MCF 10A (cell line): ENCODE measurements around the gene SHCBP1L. TPM values are rescaled to one million over a fixed set of nuclear protein-coding genes. Genes with fewer than 3 reads are reported as not detected.

ENCODE experiments used
- BruUV-seq: library from RNA; stranded (reverse); fragments of 400-500 nt; replicated peaks from 2 replicates; lab custom pipeline; 2021; lab: Mats Ljungman, UMichigan
- CTCF ChIA-PET: fragments of 300-600 bp; sonication (Branson Sonifier 250); formaldehyde crosslinking; extraction: SDS; loops from one replicate; lab custom pipeline; 2021; ENCODE audit warnings: antibody characterized with exemption, inconsistent platforms; lab: Yijun Ruan, JAX
- POLR2A ChIA-PET: fragments of 300-600, 350-650 bp; sonication (Branson Sonifier 250); formaldehyde crosslinking; extraction: SDS; loops from one replicate; lab custom pipeline; 2020; ENCODE audit warnings: antibody characterized with exemption, inconsistent platforms; lab: Yijun Ruan, JAX
- DNase-seq: peaks from one replicate; pipeline ENCODE4 v3.0.0-alpha.2; 2018; ENCODE audit not compliant: unreplicated experiment
- H3K27ac Mint-ChIP-seq: one replicate; pipeline ENCODE4 v1.8.0; 2022; ENCODE audit warnings: mild to moderate bottlenecking, low read depth, mixed read lengths; ENCODE audit not compliant: unreplicated experiment
- H3K27me3 Mint-ChIP-seq: one replicate; pipeline ENCODE4 v1.8.0; 2022; ENCODE audit warnings: mixed read lengths; ENCODE audit not compliant: insufficient read depth, unreplicated experiment
- H3K36me3 Mint-ChIP-seq: one replicate; pipeline ENCODE4 v1.8.0; 2022; ENCODE audit warnings: mild to moderate bottlenecking, moderate library complexity, mixed read lengths; ENCODE audit not compliant: insufficient read depth, unreplicated experiment
- H3K4me1 Mint-ChIP-seq: one replicate; pipeline ENCODE4 v1.8.0; 2022; ENCODE audit warnings: mixed read lengths; ENCODE audit not compliant: insufficient read depth, unreplicated experiment
- H3K4me3 Mint-ChIP-seq: one replicate; pipeline ENCODE4 v1.8.0; 2022; ENCODE audit warnings: mild to moderate bottlenecking, moderate library complexity, mixed read lengths; ENCODE audit not compliant: unreplicated experiment
- H3K9me3 Mint-ChIP-seq: one replicate; pipeline ENCODE4 v1.8.0; 2022; ENCODE audit warnings: mixed read lengths; ENCODE audit not compliant: unreplicated experiment
- intact Hi-C: fragments of 100-400 bp; cut with micrococcal nuclease; formaldehyde crosslinking; loops from 2 replicates; pipeline ENCODE4 v1.14.1; 2022
- total RNA-seq: library from RNA; stranded (reverse); gene quantifications from 2 replicates; pipeline ENCODE4 v1.2.3, GENCODE V29; 2022
- TF ChIP-seq, protein P1 (sequence below): fragments of 200-600 bp; IDR thresholded peaks from one replicate; pipeline ENCODE4 v1.8.0; 2022; ENCODE audit warnings: antibody characterized with exemption, mild to moderate bottlenecking; ENCODE audit not compliant: unreplicated experiment

The SHCBP1L gene
- total RNA-seq, 1 experiment from 2014 or later, result not detected

- Mint-ChIP-seq H3K36me3 (no peaks in the 10 kb centered on the region), H3K4me3 (no peak overlapping the region), H3K4me1 (peaks cover 23% of the 10 kb centered on the region), H3K9me3 (no peaks in the 10 kb centered on the region), H3K27ac (no peak overlapping the region), H3K27me3 (no peaks in the 10 kb centered on the region)
- intact Hi-C loops, result no loop called here
- no peak for DNase-seq
- TF ChIP-seq, protein P1, sequence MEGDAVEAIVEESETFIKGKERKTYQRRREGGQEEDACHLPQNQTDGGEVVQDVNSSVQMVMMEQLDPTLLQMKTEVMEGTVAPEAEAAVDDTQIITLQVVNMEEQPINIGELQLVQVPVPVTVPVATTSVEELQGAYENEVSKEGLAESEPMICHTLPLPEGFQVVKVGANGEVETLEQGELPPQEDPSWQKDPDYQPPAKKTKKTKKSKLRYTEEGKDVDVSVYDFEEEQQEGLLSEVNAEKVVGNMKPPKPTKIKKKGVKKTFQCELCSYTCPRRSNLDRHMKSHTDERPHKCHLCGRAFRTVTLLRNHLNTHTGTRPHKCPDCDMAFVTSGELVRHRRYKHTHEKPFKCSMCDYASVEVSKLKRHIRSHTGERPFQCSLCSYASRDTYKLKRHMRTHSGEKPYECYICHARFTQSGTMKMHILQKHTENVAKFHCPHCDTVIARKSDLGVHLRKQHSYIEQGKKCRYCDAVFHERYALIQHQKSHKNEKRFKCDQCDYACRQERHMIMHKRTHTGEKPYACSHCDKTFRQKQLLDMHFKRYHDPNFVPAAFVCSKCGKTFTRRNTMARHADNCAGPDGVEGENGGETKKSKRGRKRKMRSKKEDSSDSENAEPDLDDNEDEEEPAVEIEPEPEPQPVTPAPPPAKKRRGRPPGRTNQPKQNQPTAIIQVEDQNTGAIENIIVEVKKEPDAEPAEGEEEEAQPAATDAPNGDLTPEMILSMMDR, result no peak
- ChIA-PET POLR2A (interaction anchor here (1.3 to 1.5 kb wide), 2 partner anchors 10 to 46 kb away, joined by 3 read pairs; no protein-coding TSS in a partner anchor), CTCF (interaction anchor here (0.8 kb wide), 1 partner anchor 50 kb away, joined by 3 read pairs; no protein-coding TSS in a partner anchor)
- BruUV-seq, result no TSS peak
These were observed 19.3 kb upstream of the SHCBP1L start for GRCh38 chr1:182972231-182972630.

GRCh38 chr1:182971219-182971618, 18.3 kb upstream of the SHCBP1L start:
- CTCF ChIA-PET, result no interaction called here
- Mint-ChIP-seq H3K9me3 (no peaks in the 10 kb centered on the region), H3K27ac (no peak overlapping the region), H3K36me3 (no peaks in the 10 kb centered on the region), H3K27me3 (no peaks in the 10 kb centered on the region), H3K4me1 (peaks cover 23% of the 10 kb centered on the region), H3K4me3 (no peak overlapping the region)
- TF ChIP-seq, protein P1, result no peak
- no TSS peak for BruUV-seq
- DNase-seq, result no peak
- POLR2A ChIA-PET, result interaction anchor here (1.3 to 1.5 kb wide), 2 partner anchors 9 to 47 kb away, joined by 3 read pairs; no protein-coding TSS in a partner anchor
- intact Hi-C loops, result no loop called here

- H3K9me3 Mint-ChIP-seq, result no peaks in the 10 kb centered on the region
- CTCF ChIA-PET, result interaction anchor here (0.5 to 2.3 kb wide), 4 partner anchors 28 to 521 kb away, joined by 3 to 8 read pairs (median 5); no protein-coding TSS in a partner anchor
- H3K27me3 Mint-ChIP-seq, result no peaks in the 10 kb centered on the region
- BruUV-seq, result no TSS peak
- TF ChIP-seq, protein P1, result no peak
- no peak overlapping the region for H3K4me3 Mint-ChIP-seq
- POLR2A ChIA-PET, result interaction anchor here (0.6 to 1.1 kb wide), 7 partner anchors 9 to 342 kb away, joined by 3 to 4 read pairs (median 4); no protein-coding TSS in a partner anchor
- intact Hi-C loops, result no loop called here
- DNase-seq, result no peak
- peaks cover 16% of the 10 kb centered on the region for H3K4me1 Mint-ChIP-seq
- H3K27ac Mint-ChIP-seq, result peak overlapping the region; percentile 30
- no peaks in the 10 kb centered on the region for H3K36me3 Mint-ChIP-seq
These were observed 16.1 kb upstream of the SHCBP1L start for GRCh38 chr1:182968836-182969734.

- Mint-ChIP-seq H3K9me3 (no peaks in the 10 kb centered on the region), H3K4me3 (no peak overlapping the region), H3K36me3 (no peaks in the 10 kb centered on the region), H3K27ac (peak overlapping the region; percentile 30), H3K4me1 (peaks cover 17% of the 10 kb centered on the region), H3K27me3 (no peaks in the 10 kb centered on the region)
- TF ChIP-seq, protein P1, result no peak
- peak; percentile 27 for DNase-seq
- BruUV-seq, result no TSS peak
- POLR2A ChIA-PET, result interaction anchor here (0.7 to 1.8 kb wide), 5 partner anchors 10 to 59 kb away, joined by 3 to 7 read pairs (median 4); no protein-coding TSS in a partner anchor
- intact Hi-C loops, result no loop called here
- CTCF ChIA-PET, result interaction anchor here (0.5 to 2.3 kb wide), 4 partner anchors 71 to 350 kb away, joined by 3 to 8 read pairs (median 4); no protein-coding TSS in a partner anchor
These were observed 15.3 kb upstream of the SHCBP1L start for GRCh38 chr1:182968151-182968741.
